HL-60/S4 treated with phorbol 12-myristate 13-acetate at 8.2 ng/mL for 4 days and 3 days (cell line): ENCODE results near the gene TMEM132A.
"Not testable (repeated sequence)": the region's sequence is repeated elsewhere in the genome, so short reads cannot be mapped to it uniquely, and the experiment has no call there.

Source experiments
- in situ Hi-C: fragments of 300-500 bp; cut with MboI; formaldehyde crosslinking; loops from 2 replicates; pipeline ENCODE4 v1.15.0; 2022; ENCODE audit warnings: low sequenced_read_pairs

TMEM132A gene

DNA sequence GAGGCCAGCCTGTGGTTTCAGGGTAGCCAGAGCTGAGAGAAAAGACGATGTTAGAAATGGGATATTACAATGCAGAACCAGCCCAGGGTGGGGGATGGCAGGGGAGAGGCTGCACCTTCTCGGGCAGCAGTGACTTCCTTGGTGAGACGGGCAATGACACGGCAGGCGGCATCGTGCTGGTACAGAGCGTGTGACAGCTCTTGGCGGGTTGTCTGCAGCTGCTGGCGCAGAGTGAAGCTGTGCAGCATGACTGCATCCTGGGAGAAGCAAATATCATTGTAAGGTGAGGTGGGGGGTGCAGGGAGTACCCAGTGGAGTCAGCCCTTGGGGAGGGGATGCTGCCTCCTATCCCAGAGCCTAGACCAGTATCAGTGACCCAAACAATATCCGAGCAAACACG lies 21.6 kb upstream of the TMEM132A start:
- in situ Hi-C loops: no loop called here

DNA sequence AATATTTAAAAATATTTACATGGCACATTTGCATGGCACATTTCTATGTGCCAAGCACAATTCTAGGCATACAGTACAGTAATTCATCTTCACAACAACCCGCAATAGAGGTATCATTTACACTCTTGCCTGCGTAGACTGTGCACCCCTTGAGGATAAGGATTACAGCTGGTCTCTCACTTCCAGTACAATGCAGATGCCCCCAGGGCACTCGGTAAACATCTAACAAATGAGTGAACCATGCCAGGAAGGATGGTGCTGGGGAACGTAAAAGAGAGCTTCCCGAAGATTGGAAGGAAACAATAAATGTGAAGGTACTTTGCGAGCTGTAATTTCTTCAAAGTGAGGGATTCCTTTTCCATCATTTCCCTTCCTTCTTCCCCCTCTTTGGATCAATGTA lies 19.2 kb upstream of the TMEM132A start:
- in situ Hi-C loops: no loop called here

DNA sequence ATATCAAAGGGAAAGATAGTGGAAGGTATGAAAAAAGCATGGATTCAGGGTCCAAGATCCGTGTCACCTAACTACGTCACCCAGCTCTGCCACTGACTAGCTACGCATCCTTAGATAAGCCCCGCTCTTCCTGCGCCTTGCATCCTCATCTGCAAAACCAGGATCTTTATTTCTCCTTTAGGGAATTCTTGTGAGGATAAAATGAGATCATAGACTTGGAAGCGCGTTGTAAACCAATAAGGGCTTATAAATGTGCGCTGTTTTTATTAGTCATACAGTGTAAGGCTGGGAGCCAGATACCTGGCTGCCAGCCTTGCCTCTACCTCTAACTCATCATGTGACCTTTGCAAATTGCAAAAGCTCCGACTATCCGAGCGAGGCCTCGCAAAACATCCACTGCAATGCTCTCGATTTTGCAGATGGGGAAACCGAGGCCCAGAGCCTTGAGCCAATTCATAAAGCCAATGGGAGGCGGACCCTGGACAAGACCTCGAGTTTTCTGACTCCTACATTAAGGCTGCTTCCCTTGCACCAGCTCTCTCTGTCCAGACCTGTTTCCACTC lies 18.6 kb upstream of the TMEM132A start:
- in situ Hi-C loops: no loop called here

DNA sequence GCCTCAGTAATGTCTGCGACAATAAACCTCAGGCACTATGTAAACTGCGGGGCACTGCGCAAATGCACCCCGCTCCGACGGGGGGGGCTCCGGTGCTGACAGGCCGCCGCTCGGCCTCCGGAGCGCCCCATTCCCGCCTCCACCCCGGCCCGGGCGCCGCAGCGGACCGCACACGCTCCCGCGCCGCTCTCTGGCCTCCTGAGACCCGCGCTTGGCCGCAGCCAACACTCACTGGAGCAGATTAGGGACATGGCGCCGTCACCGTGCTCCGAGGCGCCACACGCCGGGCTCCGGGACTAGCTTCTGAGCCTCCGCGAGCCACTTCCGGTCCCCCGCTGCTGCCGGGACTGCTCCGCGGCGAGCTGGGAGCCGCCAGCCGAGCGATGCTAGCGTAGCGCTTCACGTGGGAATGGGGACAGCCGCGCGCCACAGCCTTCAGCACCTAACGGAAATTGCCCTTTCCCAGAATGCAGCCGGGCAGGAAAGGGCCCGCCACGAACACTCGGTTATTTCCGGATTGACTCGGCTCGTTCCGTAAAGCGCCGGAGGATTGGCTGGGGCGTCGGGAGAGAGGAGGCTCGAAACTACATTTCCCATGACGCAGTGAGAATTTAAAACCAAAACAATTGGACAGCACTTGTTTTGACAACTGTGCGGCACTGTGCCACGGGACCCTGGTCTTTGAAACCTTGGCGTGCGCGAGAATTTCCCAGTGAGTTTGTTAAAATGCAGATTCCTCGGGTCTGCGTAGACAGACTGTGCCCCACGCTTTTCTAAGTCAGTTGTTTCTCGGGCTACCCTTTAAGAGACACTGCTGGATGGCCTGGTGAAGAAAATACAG lies 17.9 kb upstream of the TMEM132A start, which contains the start of gene PRPF19:
Gene PRPF19 (minus strand): TSS at position 454 of the 841 bp plus-strand sequence. CDS start 203 bp downstream, at position 251.
- in situ Hi-C loops: no loop called here

DNA sequence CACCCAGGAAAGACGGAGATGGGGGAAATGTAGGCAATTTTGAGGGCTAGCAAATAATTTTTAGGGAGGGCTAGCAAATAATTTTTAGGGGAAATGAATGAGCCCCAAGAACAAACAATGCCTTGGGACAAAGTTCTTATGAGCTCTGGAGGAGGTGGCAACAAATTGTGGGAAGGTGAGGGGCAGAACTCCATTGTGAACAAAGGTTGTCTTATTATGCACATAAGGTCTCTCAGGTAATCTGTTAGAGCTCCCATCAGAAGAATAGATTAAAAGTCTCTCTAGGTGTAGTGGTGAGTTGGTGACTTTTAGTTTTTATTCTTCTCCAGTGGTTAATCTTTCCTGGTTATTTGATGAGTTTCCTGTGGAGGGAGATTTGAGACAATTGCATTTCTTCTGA lies 15.5 kb upstream of the TMEM132A start:
- in situ Hi-C loops: no loop called here

DNA sequence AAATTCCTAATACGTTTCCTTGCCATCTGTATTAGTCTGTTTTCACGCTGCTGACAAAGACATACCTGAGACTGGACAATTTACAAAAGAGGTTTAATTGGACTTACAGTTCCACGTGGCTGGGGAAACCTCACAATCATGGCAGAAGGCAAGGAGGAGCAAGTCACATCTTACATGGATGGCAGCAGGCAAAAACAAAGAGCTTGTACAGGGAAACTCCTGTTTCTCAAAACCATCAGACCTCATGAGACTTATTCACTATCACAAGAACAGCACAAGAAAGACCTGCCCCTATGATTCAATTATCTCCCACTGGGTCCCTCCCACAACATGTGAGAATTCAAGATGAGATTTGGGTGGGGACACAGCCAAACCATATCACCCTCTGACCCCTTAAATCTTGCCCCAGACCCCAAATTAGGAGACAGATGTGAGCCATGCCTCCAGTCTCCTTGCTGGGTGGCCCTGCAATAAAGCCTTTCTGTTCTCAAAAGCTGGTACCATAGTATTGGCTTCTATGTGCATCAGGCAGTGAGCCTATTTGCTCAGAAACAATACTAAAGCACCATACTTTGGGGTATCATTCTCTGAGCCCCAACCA lies 14.5 kb upstream of the TMEM132A start:
- in situ Hi-C loops: not testable (repeated sequence)

DNA sequence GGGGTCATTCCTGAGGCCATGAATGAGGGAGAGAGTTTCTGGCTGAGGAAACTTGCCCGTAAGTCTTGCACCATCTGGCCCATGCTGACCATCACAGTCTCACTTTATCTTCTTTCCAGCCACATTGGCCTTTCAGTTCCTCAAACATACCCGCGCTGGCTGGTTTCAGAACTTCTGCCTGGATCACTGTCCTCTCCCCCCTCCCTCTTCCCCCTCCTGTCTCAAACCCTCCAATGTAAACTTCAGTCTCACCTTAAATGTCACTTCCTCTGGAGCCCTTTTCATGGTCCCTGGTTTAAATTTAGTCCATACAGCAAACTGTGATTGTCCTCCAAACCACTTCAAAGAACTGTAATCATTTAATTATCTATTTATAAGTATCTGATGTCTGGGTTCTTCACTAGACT lies 14.0 kb upstream of the TMEM132A start:
- in situ Hi-C loops: no loop called here

DNA sequence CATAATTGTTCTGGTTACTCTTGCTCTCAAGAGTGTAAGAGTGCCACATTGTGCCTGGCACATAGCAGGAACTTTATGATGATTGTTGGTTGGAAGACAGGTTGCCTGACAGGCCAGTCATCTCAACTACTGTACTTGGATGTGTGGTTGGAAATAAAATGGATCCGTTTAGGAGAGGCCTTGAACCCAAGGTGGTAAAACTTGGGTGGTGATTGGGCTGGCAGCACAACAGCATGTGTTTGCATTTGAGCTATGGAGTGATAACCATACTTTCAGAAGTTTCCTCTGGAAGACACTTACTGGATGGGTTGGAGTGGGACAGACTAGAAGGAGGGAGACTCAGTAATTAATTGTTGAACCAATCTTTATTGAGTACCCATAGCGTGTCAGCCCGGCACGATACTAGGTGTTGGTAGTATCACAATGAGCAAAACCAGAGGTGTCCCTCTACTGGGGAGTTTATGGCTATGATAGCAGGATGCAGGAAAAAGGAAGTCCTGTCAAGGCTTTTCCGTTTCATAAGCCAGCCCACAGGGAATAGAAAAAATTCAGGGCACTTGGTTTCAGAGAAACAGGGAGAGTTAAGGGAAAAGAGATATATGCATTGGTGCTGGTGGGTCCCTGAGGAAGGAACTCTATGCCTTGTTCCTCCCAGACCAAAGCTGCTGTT lies 13.4 kb upstream of the TMEM132A start:
- in situ Hi-C loops: no loop called here

DNA sequence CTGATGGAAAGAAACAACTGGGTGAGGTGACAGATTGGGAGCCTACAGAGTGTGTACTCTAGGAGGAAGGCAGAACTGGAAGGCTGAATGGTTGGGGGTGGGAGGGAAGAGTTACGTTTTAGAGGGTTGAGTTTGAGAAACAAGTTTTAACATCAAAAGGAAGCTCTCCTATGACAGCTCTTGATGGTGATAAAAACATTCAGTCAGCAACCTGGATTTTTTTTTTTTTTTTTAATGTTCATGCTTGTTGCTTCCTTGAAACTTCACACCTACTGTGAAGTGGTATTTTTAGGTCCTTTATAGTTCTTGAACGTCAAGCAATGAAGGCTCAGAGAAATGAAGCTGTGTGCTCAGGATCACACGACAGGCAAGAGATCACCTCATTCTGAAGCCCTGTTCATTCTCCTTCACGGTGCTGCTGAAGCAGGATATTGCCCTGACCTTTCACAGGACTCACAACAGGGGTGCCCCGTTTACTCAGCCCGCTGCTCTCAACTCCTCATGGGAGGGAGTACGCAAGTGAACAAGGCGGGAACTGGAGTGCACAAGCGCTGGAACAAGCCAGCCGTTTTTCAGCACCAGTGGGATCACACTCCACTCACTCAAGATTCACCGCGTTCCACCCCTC lies 11.9 kb upstream of the TMEM132A start:
- in situ Hi-C loops: no loop called here

DNA sequence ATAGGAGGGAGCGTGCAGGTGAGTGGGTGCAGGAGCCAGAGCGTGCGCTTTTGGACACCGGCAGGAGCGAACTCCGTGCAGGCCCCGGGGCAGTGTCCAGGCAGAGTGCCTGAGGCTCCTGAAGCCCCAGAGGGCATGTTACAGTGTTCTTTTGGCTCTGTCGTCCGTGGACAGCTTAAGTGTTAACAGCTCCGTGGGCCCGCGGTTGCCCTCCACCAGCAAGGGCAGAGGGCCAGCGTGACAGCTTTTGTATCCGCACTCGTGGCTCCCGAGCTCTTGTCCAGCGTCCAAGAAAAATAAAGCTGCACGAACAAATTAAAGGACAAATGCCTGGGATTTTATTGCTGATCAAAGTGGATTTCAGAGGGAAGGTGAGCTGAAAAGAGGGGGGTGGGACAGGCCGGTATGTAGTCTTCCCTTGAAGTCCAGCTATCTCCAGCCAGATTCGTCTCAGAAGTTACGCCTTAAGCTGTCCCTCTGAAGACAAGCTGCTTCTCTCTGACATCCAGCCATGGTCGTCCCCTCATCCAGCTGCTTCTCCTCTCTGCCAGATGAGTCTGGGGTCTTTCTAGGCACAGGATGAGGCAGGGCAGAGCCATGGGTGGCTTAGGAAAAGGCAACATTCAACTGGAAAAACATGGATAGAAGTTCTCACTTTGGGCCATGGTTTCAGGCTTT lies 11.3 kb upstream of the TMEM132A start:
- in situ Hi-C loops: no loop called here

DNA sequence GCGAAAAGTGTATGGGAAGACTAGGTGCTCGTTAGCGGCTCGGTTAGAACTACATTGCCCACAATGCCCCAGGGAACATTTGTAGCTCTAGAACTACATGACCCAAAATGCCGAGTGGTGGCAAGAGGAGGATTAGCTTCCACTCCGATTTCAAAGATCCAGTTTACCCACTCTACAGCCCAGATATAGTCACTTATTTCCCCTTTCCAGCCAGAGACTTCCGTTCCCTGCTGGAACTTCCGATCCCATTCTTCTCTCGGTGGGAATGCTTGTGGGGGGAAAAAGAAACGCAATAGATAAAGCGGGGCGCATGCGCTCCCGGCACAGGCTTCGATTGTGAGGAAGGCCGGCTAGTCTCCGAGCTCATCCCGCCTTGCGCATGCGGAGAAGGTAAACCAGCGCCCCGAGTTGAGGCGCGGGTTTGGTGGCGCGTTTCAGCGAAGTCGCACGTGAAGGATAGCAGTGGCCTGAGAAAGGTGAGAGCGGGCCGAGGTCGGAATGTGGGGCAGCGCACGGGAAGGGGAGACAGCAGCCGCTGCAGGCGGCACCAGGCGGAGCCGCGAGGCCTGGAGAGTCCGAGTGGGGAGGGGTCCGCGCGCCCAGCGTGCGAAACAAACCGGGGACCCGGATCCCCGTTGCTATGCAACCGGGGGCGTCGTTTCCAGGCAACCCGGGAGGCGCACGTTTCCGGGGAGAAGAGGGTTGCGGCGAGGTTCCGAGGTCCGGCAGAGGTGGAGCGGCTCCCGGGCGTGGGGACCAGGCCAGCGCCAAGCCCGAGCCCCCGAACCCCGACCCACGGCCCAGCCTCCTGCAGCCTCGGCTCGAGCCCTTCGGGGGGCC lies 10.2 kb upstream of the TMEM132A start, which contains the start of gene TMEM109:
Gene TMEM109 (plus strand): TSS at position 366 of the 840 bp plus-strand sequence. CDS start 5,536 bp downstream, outside the sequence.
- in situ Hi-C loops: no loop called here

DNA sequence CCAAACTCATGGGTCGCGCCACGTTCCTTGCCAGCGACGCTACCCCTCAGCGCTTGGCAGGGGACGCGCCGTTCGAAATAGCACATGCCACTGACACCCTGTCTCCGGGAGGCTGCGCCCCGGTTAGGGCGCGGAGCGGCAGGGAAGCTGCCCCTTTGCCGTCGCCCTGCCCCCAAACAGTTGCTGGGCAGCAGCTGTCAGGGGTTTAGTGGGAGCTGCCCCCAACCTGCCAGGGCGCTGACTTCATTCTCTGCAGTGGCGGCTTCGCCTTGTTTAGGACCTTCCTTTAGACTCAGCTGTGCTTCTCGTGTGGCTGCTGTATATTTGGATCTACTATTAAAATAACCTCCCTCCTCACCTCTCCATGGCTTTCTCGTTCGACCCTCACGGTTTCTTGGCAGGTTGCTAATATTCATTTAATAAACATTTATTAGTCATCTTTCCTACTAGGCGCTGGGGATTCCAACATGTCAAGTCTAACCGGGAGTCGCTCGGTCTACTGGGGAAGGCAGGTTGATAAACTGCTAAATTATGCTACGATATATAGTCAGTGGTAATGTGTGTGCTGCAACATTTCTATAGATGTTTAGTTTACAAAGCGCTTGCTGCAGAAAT lies 9.5 kb upstream of the TMEM132A start:
- in situ Hi-C loops: no loop called here

DNA sequence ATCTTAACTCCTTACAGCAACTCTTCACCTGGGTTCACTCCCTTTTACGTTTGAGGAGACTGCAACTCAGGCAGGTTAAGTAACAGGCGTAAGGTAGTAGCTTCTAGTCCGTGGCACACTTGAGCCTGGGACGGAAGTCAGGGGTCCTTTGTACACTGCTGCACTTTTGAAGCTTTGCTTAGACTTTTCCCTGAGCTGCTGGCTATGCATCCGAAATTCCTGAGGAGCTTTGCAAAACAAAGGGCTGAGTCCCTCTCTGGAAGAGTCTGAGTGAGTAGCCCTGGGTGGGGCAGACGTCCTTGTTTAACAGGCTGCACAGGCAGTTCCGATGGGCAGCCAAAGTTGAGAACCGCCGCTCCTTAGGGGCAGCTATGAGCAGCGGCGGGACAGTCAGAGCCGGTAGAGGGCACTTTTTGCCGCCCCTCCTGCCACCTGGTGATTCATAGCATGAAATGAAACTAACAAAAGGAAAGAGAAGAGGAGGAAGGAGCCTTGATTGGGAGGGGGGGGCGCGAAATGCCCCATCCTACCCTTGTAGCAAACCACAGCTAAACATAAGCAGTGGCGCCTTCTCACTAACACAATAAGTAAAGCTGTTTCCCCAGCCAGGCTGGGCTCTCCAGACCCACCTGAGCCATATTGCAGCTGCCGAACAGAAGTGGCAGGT lies 8.9 kb upstream of the TMEM132A start:
- in situ Hi-C loops: no loop called here

DNA sequence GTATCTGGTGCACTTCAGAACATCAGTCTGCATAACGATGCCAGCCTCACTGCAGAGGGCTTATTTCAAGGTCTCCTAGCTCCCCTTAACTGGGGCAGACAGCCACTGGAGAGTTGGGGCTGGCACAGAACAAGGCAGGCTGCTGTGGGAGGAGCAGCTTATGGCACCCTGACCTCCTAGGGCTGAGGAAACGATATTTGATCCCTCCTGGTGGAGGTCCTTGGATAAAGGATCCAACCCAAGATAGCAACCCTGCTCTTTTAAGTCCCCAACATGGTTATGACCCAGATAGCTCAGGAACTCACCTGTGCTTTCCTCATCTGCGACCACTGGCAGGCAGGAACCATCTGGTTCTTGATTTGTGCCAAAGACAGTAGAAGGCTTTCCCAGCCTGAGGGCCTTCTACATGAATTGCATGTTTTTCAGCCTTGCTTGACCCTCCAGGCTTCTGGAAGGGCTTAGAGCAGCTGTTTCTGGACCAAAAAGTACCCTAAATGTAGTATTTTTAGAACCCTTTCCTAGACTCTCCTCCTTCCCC lies 7.5 kb upstream of the TMEM132A start:
- in situ Hi-C loops: no loop called here

DNA sequence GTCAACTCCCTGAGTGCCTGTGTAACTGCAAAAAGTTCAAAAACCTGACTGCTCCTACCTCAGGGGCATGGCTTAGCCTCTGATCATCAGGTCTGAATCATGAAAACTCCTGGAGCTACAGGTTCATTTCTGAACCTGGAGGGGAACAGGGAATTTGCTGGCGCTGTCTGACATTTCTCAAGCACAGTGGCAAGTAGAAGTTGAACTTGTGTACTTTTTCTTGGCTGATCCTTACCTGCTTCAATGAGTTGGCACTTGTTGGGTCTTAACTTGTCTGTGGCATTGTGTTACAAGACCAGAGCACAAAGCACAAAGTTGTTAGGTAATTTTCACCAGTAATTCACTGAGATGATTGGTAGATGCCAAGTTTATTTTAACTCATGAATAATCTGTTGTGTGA lies 7.0 kb upstream of the TMEM132A start:
- in situ Hi-C loops: no loop called here

DNA sequence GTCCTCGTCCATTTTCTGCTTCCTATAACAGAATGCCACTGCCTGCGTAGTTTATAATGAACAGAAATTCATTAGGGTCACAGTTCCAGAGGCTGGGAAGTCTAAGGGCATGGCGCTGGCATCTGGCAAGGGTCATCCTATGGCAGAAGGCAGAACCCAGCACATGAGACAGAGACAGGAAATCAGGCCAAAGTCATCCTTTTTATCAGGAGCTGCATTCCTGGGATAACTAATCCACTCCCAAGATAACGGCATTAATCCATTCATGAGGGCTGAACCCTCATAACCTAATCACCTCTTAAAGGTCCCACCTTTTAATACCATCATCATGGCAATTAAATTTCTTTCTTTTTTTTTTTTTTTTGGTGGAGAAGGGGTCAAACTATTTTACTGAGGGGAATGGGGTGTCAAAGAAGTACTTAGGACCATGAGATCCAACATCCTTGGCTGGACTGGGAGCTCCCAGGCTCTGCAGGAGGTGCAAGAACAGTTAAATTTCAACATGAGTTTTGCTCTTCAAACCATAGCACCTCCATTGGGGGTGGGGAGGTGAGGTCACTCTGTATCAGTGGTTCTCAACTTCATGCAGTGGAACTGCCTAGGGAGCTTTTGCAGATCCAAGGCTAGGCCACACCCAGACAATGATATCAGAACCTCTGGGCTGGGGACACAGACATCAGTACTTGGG lies 5.9 kb upstream of the TMEM132A start:
- in situ Hi-C loops: no loop called here

DNA sequence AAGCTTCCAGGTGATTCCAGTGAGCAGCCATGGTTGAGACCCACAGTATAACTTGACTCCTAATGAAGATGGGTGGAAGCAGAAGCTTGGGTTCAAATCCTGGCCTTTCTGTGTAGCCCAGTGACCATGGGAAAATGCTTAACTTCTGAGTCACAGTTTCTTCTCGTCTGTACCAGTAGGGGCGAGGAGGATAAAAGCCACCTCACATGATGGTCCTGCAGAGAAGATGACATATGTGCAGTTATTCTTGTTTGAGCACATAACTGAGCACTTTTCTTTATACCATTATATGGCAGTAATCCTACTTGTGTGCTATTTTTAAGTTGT lies 5.4 kb upstream of the TMEM132A start:
- in situ Hi-C loops: no loop called here

DNA sequence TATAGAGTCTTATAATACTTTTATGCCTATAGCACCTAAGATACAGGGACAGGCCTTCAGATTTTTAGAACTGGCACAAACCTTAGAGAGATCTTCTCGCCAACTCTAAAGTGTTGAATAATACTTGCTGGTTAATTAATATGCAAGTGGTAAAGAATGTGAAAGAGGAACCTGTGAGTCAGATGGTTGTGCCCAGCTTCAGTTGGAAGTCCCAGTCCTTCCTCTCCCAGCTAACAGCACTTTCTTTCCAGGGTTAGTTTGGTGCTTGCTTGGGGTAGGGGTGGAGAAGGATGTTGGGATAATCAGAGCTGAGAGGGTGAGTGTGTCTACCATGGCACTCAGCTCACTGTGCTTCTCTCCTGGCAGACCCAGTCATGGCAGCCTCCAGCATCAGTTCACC lies 4.9 kb upstream of the TMEM132A start:
- in situ Hi-C loops: no loop called here
